ENCODE results near the gene PRKAA2.
"Not testable (repeated sequence)": the region's sequence is repeated elsewhere in the genome, so short reads cannot be mapped to it uniquely, and the experiment has no call there.

- not testable (repeated sequence) for TF ChIP-seq POLR2AphosphoS5 (IDR thresholded peaks at IDR 0.05; ENCODE audit: low read depth, low read length); TAF1 (IDR thresholded peaks at IDR 0.05; ENCODE audit: low read depth, low read length); POLR2A (IDR thresholded peaks at IDR 0.05; ENCODE audit: low read depth, low read length); SPI1 (IDR thresholded peaks at IDR 0.05; ENCODE audit: low read depth, low read length); POU2F2 (IDR thresholded peaks at IDR 0.05; ENCODE audit: low read depth, low read length); PAX5 (IDR thresholded peaks at IDR 0.05; ENCODE audit: insufficient read depth, low read length, severe bottlenecking)
Measured at GRCh38 chr1:56610097-56610496, 35.0 kb upstream of the PRKAA2 start.
